Activated naive CD4-positive, alpha-beta T cell treated with anti-CD3 and anti-CD28 coated beads, Interleukin-2, amount 50 U/mL, for 24 hours (primary cell): Measurements from ENCODE around the gene DNAJC30.

Experiments used
- H3K27ac Mint-ChIP-seq: one replicate; pipeline ENCODE4 v1.8.0; 2021; ENCODE audit warnings: mild to moderate bottlenecking, mixed read lengths
- H3K27me3 Mint-ChIP-seq: one replicate; pipeline ENCODE4 v1.8.0; 2021; ENCODE audit warnings: mixed read lengths
- H3K36me3 Mint-ChIP-seq: one replicate; pipeline ENCODE4 v1.8.0; 2021; ENCODE audit warnings: mixed read lengths
- H3K4me1 Mint-ChIP-seq: one replicate; pipeline ENCODE4 v1.8.0; 2021; ENCODE audit warnings: mixed read lengths
- H3K4me3 Mint-ChIP-seq: one replicate; pipeline ENCODE4 v1.8.0; 2021; ENCODE audit warnings: mild to moderate bottlenecking, mixed read lengths
- H3K9me3 Mint-ChIP-seq: one replicate; pipeline ENCODE4 v1.8.0; 2021; ENCODE audit warnings: mixed read lengths

The DNAJC30 gene

DNA sequence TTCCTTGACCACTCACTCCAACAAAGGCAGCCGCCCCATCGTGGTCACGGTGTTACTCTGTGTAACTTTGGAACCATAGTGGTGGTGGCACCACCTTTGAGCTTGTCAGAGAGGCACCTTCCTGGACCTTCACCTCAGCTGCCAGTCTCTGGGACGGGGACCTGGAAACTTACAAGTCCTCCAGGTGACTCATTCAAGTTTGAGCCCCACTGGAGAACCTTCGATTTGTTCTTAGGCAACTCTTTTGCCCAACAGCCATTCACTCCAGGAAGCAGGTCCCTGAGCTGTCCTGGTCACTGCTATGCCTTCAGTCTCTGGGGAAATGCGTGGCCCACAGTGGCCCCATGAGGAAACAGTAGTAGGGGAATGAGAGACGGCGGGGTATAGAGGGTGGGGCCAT is 19.0 kb upstream of the DNAJC30 start:
- H3K9me3 Mint-ChIP-seq: no peaks in the 10 kb centered on the region
- peak overlapping the region; percentile 6 for H3K27ac Mint-ChIP-seq
- H3K4me1 Mint-ChIP-seq: peaks cover 16% of the 10 kb centered on the region
- no peak overlapping the region for H3K4me3 Mint-ChIP-seq
- H3K27me3 Mint-ChIP-seq: no peaks in the 10 kb centered on the region
- H3K36me3 Mint-ChIP-seq: peaks cover 3% of the 10 kb centered on the region

DNA sequence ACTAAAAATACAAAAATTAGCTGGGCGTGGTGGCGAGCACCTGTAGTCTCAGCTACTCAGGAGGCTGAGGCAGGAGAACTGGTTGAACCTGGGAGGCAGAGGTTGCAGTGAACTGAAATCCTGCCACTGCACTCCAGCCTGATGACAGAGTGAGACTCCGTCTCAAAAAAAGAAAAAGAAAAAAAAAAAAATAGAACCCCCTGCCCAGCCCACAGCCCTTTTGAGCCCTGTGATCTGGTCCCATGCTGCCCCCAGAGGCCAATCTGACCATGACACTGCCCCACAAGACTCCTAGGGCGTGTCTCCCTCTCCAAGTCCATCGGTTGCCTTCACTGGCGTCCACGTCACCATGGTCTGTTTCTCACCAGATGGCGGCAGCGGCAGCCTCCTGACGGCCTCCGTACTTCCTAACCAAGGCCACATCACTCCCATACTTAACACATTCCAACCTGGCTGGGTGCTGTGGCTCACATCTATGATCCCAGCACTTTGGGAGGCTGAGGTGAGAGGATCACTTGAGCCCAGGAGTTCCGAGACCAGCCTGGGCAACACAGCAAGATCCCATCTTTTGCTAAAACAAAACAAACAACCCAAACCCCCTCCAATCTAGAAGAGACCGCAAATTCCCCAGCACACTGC is 18.2 kb upstream of the DNAJC30 start:
- peaks cover 8% of the 10 kb centered on the region for H3K4me1 Mint-ChIP-seq
- no peaks in the 10 kb centered on the region for H3K27me3 Mint-ChIP-seq
- no peak overlapping the region for H3K27ac Mint-ChIP-seq
- no peaks in the 10 kb centered on the region for H3K9me3 Mint-ChIP-seq
- H3K36me3 Mint-ChIP-seq: peaks cover 6% of the 10 kb centered on the region
- H3K4me3 Mint-ChIP-seq: no peak overlapping the region

DNA sequence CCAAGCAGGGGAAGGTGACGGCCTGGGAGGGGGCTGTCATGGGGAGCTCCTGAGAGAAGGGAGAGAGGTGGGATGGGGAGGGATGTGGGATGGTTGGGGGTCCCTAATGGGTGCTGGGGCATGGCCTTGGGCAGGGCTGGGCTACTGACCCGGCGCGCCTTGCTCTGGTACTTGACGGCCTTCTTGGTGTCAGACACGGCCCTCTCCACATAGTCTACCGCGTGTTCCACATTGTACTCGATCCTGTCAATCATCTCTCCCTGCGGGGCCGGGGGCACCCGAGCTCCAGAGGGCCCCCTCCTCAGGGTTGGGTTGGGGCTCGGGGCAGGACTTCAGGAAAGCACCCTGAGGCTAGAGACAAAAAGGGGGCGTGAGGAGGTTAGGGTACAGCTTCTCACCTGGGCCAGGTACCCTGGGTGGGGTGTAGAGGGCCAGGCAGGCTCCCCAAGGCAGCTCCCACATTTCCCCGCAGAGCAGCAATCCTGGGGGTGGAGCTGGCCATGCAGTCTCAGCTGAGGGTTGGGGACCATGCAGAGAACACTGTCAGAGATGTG is 17.4 kb upstream of the DNAJC30 start:
- no peaks in the 10 kb centered on the region for H3K9me3 Mint-ChIP-seq
- H3K27me3 Mint-ChIP-seq: no peaks in the 10 kb centered on the region
- H3K36me3 Mint-ChIP-seq: peaks cover 7% of the 10 kb centered on the region
- H3K4me1 Mint-ChIP-seq: peaks cover 5% of the 10 kb centered on the region
- no peak overlapping the region for H3K27ac Mint-ChIP-seq
- no peak overlapping the region for H3K4me3 Mint-ChIP-seq

DNA sequence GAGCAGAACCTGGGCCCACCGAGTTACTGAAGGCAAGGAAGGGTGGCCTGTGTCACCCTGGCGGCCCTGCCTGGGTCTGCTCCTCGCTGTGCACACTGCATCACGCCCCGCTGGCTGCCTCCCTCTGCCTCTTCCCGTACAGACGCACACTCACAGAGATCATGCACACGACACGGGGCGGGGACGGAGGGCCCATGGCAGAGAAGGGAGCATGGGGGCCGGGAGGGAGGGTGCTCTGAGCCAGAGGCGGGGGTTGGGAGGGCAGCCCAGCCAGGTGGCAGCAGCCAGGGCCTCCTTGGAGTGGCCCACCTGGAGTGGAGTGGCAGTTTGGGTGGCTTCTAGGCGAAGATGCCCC is 16.8 kb upstream of the DNAJC30 start:
- H3K4me3 Mint-ChIP-seq: no peak overlapping the region
- no peaks in the 10 kb centered on the region for H3K27me3 Mint-ChIP-seq
- H3K9me3 Mint-ChIP-seq: no peaks in the 10 kb centered on the region
- peaks cover 5% of the 10 kb centered on the region for H3K4me1 Mint-ChIP-seq
- H3K27ac Mint-ChIP-seq: no peak overlapping the region
- peaks cover 10% of the 10 kb centered on the region for H3K36me3 Mint-ChIP-seq

DNA sequence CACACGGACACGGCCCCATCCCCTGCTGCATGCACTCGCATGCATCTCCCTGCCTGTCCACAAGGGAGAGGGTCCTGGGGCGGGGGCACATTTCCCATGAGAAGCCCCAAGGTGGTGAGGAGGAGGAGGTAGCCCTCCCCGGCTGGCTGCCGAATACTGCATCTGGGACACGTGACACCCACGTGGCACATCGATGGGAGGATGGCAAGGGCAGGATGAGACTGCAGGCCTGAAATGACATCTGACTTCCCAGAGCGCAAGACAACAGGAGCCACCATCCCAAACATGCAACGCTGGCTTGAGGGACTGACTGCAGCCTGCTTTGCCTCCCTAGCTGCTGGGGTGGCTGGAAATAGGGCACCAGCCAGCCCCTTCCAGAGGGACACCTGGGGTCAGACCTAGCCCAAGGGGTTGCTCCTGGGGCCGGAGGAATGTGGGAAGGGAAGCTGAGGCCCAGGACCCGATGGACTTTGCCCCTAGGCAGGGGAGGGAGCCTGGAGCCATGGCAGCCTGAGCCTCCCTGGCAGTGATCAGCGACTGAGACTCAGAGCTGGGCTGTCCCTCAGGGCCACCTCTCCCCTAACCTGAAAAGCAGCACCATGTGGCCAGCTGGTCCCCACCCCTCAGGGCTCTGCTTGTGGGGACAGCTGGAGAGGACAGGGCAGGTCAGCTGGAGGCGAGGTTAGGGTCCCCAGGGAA is 16.3 kb upstream of the DNAJC30 start:
- Mint-ChIP-seq H3K4me1 (peaks cover 5% of the 10 kb centered on the region), H3K27me3 (no peaks in the 10 kb centered on the region), H3K9me3 (no peaks in the 10 kb centered on the region), H3K27ac (no peak overlapping the region), H3K36me3 (peaks cover 12% of the 10 kb centered on the region), H3K4me3 (no peak overlapping the region)

DNA sequence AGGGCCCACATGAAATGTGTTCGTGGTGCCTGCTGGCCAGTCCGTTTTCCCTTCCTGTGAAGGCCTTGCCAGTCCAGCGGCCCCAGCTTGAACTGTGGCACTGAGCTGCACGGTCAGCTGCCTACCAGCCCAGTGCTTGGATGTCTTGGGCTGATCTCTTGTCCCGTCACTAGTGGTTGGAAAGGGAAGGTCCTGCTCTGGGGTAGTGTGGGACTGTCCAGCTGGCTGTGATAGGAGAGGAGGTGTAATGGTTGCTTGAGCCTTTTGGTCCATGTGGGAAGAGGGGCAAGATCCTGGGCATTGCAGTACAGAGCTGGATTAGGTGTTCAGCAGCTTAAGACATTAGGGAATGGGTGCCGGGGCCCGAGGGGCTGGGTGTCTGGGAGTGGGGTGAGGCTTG is 15.2 kb upstream of the DNAJC30 start:
- no peaks in the 10 kb centered on the region for H3K27me3 Mint-ChIP-seq
- peaks cover 16% of the 10 kb centered on the region for H3K36me3 Mint-ChIP-seq
- H3K9me3 Mint-ChIP-seq: no peaks in the 10 kb centered on the region
- no peak overlapping the region for H3K27ac Mint-ChIP-seq
- H3K4me1 Mint-ChIP-seq: peaks cover 5% of the 10 kb centered on the region
- no peak overlapping the region for H3K4me3 Mint-ChIP-seq

DNA sequence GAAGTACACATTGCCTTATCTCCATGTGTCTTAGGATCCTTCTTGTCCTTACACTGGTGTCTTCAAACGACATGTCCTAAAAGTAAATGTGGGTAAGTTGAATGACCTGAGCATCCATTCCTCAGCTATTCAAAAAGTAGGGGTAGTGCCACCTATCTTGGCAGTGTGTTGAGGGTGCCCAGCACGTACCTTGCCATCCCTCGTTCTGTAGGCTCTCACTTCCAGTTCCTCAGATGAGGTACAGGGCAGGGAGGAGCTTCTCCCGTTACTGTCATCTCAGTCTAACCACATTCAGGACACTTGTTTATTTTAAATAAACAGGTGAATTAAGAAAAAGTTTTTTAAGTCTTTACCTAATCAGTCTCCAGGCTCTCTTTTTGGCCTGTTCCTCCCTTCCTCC is 13.1 kb upstream of the DNAJC30 start:
- H3K4me1 Mint-ChIP-seq: no peaks in the 10 kb centered on the region
- no peaks in the 10 kb centered on the region for H3K27me3 Mint-ChIP-seq
- H3K36me3 Mint-ChIP-seq: peaks cover 22% of the 10 kb centered on the region
- H3K4me3 Mint-ChIP-seq: no peak overlapping the region
- no peaks in the 10 kb centered on the region for H3K9me3 Mint-ChIP-seq
- H3K27ac Mint-ChIP-seq: no peak overlapping the region

DNA sequence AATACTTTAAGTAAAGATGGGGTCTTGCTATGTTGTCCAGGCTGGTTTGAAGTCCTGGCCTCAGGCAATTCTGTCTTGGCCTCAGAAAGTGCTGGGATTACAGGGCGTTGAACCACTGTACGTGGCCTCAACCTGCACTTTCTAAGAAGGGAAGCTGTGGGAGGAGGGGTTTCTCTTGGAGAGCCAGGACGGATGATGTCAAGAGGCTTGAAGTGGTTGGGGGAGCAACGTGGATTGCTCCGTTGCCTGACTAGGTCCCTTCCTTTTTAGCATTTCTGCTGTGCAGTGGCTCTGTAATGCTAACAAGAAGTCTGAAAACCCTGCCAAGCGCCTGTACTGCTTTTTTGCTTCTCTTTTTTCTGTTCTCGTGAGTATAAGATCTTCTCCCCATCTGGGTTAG is 7.4 kb upstream of the DNAJC30 start:
- no peak overlapping the region for H3K27ac Mint-ChIP-seq
- no peaks in the 10 kb centered on the region for H3K27me3 Mint-ChIP-seq
- H3K4me3 Mint-ChIP-seq: no peak overlapping the region
- peaks cover 29% of the 10 kb centered on the region for H3K36me3 Mint-ChIP-seq
- no peaks in the 10 kb centered on the region for H3K9me3 Mint-ChIP-seq
- H3K4me1 Mint-ChIP-seq: peaks cover 21% of the 10 kb centered on the region

DNA sequence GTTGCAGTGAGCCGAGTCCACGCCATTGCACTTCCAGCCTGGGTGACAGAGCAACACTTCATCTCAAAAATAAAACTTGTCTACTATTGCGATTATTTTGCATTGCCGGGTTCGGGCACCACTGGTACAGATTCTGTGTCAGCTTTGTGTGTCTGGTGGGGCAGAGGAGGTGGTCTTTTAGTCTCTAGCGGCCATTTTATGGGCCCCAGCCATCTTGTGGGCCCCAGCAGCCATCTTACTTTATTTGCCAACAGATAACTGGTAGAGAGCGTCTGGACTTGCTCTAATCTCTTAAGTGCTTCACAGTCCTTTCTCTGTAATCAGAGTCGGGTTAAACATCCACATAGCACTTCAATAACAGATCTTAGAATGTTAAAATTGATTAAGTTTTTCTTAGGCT is 5.0 kb upstream of the DNAJC30 start:
- Mint-ChIP-seq H3K27ac (no peak overlapping the region), H3K36me3 (peaks cover 20% of the 10 kb centered on the region), H3K4me1 (peaks cover 28% of the 10 kb centered on the region), H3K27me3 (no peaks in the 10 kb centered on the region), H3K9me3 (no peaks in the 10 kb centered on the region), H3K4me3 (no peak overlapping the region)

DNA sequence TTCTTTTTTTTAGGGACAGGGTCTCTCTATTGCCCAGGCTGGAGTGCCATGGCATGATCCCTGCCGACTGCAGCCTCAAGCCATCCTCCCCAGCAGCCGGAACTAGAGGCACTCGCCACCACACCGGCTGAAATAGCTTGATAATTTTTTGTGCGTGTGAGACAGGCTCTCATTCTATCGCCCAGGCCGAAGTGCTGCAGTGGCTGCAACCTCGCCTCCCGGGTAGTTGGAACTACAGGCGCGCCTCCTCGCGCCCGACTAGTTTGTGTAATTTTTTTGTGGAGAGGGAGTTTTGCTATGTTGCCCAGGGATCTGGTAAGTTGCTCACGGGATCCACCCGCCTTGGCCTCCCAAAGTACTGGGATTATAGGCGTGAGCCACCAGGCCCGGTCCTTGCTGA is 2.1 kb upstream of the DNAJC30 start:
- no peaks in the 10 kb centered on the region for H3K9me3 Mint-ChIP-seq
- H3K27me3 Mint-ChIP-seq: no peaks in the 10 kb centered on the region
- peak overlapping the region; percentile 65 for H3K4me3 Mint-ChIP-seq
- H3K27ac Mint-ChIP-seq: no peak overlapping the region
- H3K36me3 Mint-ChIP-seq: peaks cover 13% of the 10 kb centered on the region
- peaks cover 49% of the 10 kb centered on the region for H3K4me1 Mint-ChIP-seq

DNA sequence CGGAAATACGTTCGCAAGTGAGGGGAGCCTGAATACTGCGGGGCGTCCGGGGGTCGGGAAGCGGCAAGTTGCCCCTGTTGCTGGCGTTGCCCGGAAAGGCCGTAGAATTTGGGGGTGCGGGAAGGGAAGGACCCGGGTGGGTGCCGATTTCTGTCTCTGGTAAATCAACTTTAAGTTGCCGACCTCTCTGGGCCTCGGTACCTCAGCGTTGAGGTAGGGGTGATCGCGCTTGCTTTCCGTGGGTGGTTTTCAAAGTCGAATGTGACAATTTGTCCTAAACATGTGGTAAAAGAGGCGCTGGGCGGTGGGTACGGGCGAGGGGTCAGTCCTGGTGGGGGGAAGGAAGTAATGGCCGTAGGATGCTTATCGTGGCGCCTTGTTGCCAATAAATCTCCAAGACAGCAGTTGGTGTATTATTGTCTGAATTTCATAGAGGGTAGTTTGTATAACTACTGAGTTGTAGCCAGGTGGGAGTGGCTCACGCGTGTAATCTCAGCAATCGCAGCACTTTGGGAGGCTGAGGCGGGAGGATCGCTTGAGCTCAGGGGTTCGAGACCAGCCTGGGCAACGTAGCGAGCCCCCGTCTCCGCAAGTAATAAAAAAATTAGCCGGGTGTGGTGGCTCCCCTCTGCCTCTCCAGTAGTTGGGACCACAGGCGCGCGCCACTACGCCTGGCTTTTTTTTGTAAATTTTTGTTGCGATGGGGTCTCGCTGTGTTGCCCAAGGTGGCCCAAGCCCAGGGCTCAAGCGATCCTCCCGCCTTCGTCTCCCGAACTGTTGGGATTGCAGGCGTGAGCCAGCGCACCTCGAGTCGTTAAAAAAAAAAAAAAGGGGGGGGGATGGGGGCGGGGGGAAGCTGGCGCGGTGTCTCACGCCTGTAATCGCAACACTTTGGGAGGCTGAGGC is 788 bp upstream of the DNAJC30 start:
- Mint-ChIP-seq H3K4me1 (peaks cover 47% of the 10 kb centered on the region), H3K27ac (peak overlapping the region; percentile 98), H3K9me3 (no peaks in the 10 kb centered on the region), H3K27me3 (no peaks in the 10 kb centered on the region), H3K36me3 (peaks cover 10% of the 10 kb centered on the region), H3K4me3 (peak overlapping the region; percentile 100)

DNA sequence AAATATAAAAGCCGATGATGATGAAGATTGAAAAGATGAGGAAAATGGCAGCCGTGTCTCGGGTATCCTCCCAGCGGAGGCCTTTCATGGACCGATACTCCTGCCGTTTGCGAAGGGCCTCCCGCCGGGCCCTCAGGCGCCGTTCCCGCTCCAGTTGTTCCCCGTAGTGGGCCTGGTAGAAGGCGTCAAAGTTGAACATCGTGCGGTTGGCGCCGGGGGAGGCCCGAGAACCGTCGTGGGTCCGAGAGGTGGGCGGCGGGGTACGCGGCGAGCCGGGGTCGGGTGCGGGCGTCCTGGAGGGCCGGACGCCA is 553 bp downstream of the DNAJC30 start:
- Mint-ChIP-seq H3K9me3 (no peaks in the 10 kb centered on the region), H3K4me3 (peak overlapping the region; percentile 100), H3K27me3 (no peaks in the 10 kb centered on the region), H3K27ac (peak overlapping the region; percentile 98), H3K36me3 (peaks cover 14% of the 10 kb centered on the region), H3K4me1 (peaks cover 39% of the 10 kb centered on the region)

DNA sequence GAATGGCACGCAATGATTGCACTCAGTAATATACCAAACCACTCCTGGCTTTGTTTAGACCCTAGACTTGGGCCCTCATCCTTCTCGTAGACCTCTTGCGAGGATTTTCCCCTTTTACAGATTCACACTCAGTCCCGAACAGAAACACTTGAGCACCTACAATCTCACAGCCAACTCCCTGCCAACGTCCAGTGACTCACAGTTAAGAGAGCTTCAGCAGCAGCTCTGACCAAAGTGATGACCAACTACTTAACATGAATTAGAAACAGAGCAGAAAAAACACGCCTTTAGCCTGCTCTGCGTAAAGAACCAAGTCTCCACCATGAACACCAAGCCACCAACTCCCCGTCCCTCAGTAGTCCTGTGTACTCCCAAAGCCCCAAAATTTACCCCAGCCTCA is 2.2 kb downstream of the DNAJC30 start:
- Mint-ChIP-seq H3K27ac (peak overlapping the region; percentile 55), H3K27me3 (no peaks in the 10 kb centered on the region), H3K36me3 (peaks cover 14% of the 10 kb centered on the region), H3K4me3 (peak overlapping the region; percentile 100), H3K9me3 (no peaks in the 10 kb centered on the region), H3K4me1 (peaks cover 32% of the 10 kb centered on the region)

DNA sequence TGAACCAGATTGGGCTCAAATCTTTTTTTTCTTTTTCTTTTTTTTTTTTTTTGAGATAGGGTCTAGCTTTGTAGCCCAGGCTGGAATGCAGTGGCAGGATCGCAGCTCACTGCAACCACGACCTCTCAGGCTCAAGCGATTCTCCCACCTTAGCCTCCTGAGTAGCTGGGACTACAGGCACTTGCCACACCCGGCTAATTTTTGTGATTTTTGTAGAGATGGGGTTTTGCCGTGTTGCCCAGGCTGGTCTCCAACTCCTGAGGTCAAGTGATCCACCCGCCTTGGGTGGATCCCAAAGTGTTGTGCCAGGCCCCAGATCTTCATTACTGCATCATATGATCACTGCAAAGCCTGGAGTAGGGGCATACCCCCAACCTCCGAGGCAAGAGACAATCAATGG is 2.8 kb downstream of the DNAJC30 start:
- H3K27me3 Mint-ChIP-seq: no peaks in the 10 kb centered on the region
- H3K4me1 Mint-ChIP-seq: peaks cover 31% of the 10 kb centered on the region
- H3K9me3 Mint-ChIP-seq: no peaks in the 10 kb centered on the region
- peak overlapping the region; percentile 100 for H3K4me3 Mint-ChIP-seq
- H3K27ac Mint-ChIP-seq: no peak overlapping the region
- H3K36me3 Mint-ChIP-seq: peaks cover 14% of the 10 kb centered on the region

DNA sequence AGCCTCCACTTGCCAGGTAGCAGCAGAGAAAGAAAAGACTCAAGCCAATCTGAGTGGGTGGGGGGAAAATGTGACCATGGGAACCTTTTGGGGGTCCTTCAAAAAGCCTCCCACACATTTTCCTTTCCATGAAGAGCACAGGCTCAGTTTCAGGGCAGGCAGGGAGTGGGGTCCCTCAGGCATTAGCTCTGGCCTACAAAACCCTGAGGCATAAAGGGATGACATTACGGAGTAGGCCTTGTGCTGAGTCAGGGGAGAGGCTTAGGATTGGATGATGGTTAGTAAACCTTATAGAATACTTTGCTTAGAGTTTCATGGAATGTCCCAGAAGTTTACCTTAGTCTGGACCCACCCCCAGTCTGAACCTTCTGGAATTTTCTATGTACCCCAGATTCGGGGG is 3.5 kb downstream of the DNAJC30 start:
- peaks cover 14% of the 10 kb centered on the region for H3K36me3 Mint-ChIP-seq
- H3K27ac Mint-ChIP-seq: no peak overlapping the region
- peaks cover 31% of the 10 kb centered on the region for H3K4me1 Mint-ChIP-seq
- H3K4me3 Mint-ChIP-seq: no peak overlapping the region
- no peaks in the 10 kb centered on the region for H3K27me3 Mint-ChIP-seq
- no peaks in the 10 kb centered on the region for H3K9me3 Mint-ChIP-seq

DNA sequence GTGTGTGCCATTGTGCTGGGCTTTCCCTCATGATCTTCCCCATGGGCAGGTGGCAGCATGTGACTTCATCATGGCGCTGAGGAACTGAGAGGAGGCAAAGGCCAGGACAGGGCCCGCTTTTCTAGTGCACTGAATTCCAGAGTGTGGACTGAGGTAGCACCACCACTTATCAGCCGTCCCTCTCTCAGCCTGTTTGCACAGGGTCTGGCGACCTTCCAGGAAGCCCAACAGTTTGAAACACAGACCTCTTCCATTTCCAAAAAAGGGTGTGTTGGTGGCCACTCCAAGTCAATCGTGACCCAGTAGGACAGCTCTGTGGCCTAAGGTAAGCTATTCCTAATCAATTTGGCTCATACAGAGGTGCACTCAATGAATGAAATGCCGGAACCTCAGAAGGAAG is 4.4 kb downstream of the DNAJC30 start:
- H3K27me3 Mint-ChIP-seq: no peaks in the 10 kb centered on the region
- H3K27ac Mint-ChIP-seq: no peak overlapping the region
- H3K36me3 Mint-ChIP-seq: peaks cover 14% of the 10 kb centered on the region
- H3K4me3 Mint-ChIP-seq: no peak overlapping the region
- H3K9me3 Mint-ChIP-seq: no peaks in the 10 kb centered on the region
- peaks cover 29% of the 10 kb centered on the region for H3K4me1 Mint-ChIP-seq
